M059J (cell line): ENCODE measurements around the gene RXRG. TPM values are rescaled to one million over a fixed set of nuclear protein-coding genes. Genes with fewer than 3 reads are reported as not detected.

Experiments used
- DNase-seq: peaks from one replicate; pipeline ENCODE4 v3.0.0-alpha.2; 2012; ENCODE audit warnings: low read depth
- total RNA-seq: library from RNA; depleted of rRNA; stranded (reverse); fragments of >200 nt; shearing (Covaris generic); gene quantifications from 2 replicates; pipeline ENCODE4 v1.2.3, GENCODE V29; 2014

Gene RXRG
- total RNA-seq, 1 experiment from 2014 or later = not detected

GRCh38 chr1:165451691-165452090, 6.8 kb upstream of the RXRG start:
- DNase-seq = no peak

GRCh38 chr1:165449131-165449530, 4.2 kb upstream of the RXRG start:
- no peak for DNase-seq

GRCh38 chr1:165445388-165445787, 462 bp upstream of the RXRG start:
- DNase-seq = no peak

- DNase-seq = no peak
Measured at GRCh38 chr1:165443539-165444311, 1.2 kb downstream of the RXRG start.

GRCh38 chr1:165442653-165443052, 2.3 kb downstream of the RXRG start:
- no peak for DNase-seq

- DNase-seq = no peak
Measured at GRCh38 chr1:165442053-165442452, 2.9 kb downstream of the RXRG start.

- no peak for DNase-seq
Measured at GRCh38 chr1:165441166-165441880, 3.6 kb downstream of the RXRG start.

- DNase-seq = no peak
Measured at GRCh38 chr1:165439330-165439729, 5.6 kb downstream of the RXRG start.

GRCh38 chr1:165436994-165437393, 7.9 kb downstream of the RXRG start:
- DNase-seq = no peak

GRCh38 chr1:165435801-165436200, 9.1 kb downstream of the RXRG start:
- no peak for DNase-seq

- DNase-seq = no peak
Measured at GRCh38 chr1:165434281-165434680, 10.6 kb downstream of the RXRG start.

- DNase-seq = no peak
Measured at GRCh38 chr1:165431079-165431478, 13.8 kb downstream of the RXRG start.

- no peak for DNase-seq
Measured at GRCh38 chr1:165426745-165427144, 18.2 kb downstream of the RXRG start.

- DNase-seq = no peak
Measured at GRCh38 chr1:165425621-165426020, 19.3 kb downstream of the RXRG start.

GRCh38 chr1:165424454-165425216, 20.3 kb downstream of the RXRG start:
- peak; percentile 3 for DNase-seq

- no peak for DNase-seq
Measured at GRCh38 chr1:165423136-165423535, 21.8 kb downstream of the RXRG start.

GRCh38 chr1:165420655-165421054, 24.3 kb downstream of the RXRG start:
- no peak for DNase-seq

GRCh38 chr1:165419839-165420238, 25.1 kb downstream of the RXRG start:
- no peak for DNase-seq

- no peak for DNase-seq
Measured at GRCh38 chr1:165418195-165418594, 26.7 kb downstream of the RXRG start.

GRCh38 chr1:165416876-165417275, 28.1 kb downstream of the RXRG start:
- no peak for DNase-seq

- DNase-seq = no peak
Measured at GRCh38 chr1:165415068-165415467, 29.9 kb downstream of the RXRG start.

GRCh38 chr1:165414620-165415019, 30.3 kb downstream of the RXRG start:
- no peak for DNase-seq

GRCh38 chr1:165411396-165411795, 33.5 kb downstream of the RXRG start:
- DNase-seq = no peak
